ENCODE results near the gene HLA-DMA. TPM values are rescaled to one million over a fixed set of nuclear protein-coding genes. Genes with fewer than 3 reads are reported as not detected.
"Not testable (repeated sequence)": the region's sequence is repeated elsewhere in the genome, so short reads cannot be mapped to it uniquely, and the experiment has no call there.

The HLA-DMA gene
- total and polyA plus RNA-seq, 3 donors from 2014 or later, result 10.1 to 54.5 (median 19.8) TPM

- TF ChIP-seq POLR2A (IDR thresholded peaks at IDR 0.05) (no peak), CTCF (IDR thresholded peaks at IDR 0.05) (no peak)
- no peak for DNase-seq
- Histone ChIP-seq H3K9me3 (no peaks in the 10 kb centered on the region), H3K4me1 (no peaks in the 10 kb centered on the region), H3K27ac (no peak overlapping the region), H3K36me3 (ENCODE audit: low read depth, missing control alignments) (no peaks in the 10 kb centered on the region), H3K27me3 (no peaks in the 10 kb centered on the region), H3K4me3 (no peak overlapping the region)
- intact Hi-C loops (cut with DNase I; ENCODE audit: low total_unique reads), result no loop called here
Observed at GRCh38 chr6:32945953-32946352, 6.9 kb downstream of the HLA-DMA start.

- Histone ChIP-seq H3K36me3 (ENCODE audit: low read depth, missing control alignments) (no peaks in the 10 kb centered on the region), H3K9me3 (no peaks in the 10 kb centered on the region), H3K4me1 (peaks cover 3% of the 10 kb centered on the region), H3K27ac (no peak overlapping the region), H3K4me3 (no peak overlapping the region), H3K27me3 (no peaks in the 10 kb centered on the region)
- WGBS, 2 donors, result 85 to 86% methylated on average over 9 of the region's 9 CpGs
- no peak for DNase-seq
- intact Hi-C loops (cut with DNase I; ENCODE audit: low total_unique reads), result no loop called here
- TF ChIP-seq CTCF (IDR thresholded peaks at IDR 0.05), result no peak
- TF ChIP-seq POLR2A (IDR thresholded peaks at IDR 0.05), result no peak
Observed at GRCh38 chr6:32945108-32945760, 7.7 kb downstream of the HLA-DMA start.

- H3K36me3 ChIP-seq (ENCODE audit: low read depth, missing control alignments), result no peaks in the 10 kb centered on the region
- H3K27me3 ChIP-seq, result no peaks in the 10 kb centered on the region
- no peak for DNase-seq
- H3K27ac ChIP-seq, result peak overlapping the region in 1 of 2 donors; percentile 8
- intact Hi-C loops (cut with DNase I; ENCODE audit: low total_unique reads), result no loop called here
- 72 to 86% methylated on average over 4 of the region's 4 CpGs for WGBS, 2 donors
- peaks cover 3% of the 10 kb centered on the region for H3K4me1 ChIP-seq
- no peak for TF ChIP-seq CTCF (IDR thresholded peaks at IDR 0.05)
- no peak for TF ChIP-seq POLR2A (IDR thresholded peaks at IDR 0.05)
- no peak overlapping the region for H3K4me3 ChIP-seq
- H3K9me3 ChIP-seq, result no peaks in the 10 kb centered on the region
Observed at GRCh38 chr6:32943864-32944649, 8.8 kb downstream of the HLA-DMA start.

- WGBS, 2 donors, result 89 to 91% methylated on average over 9 of the region's 9 CpGs
- H3K4me1 ChIP-seq; H3K27ac ChIP-seq; intact Hi-C loops (cut with DNase I; ENCODE audit: low total_unique reads); H3K36me3 ChIP-seq (ENCODE audit: low read depth, missing control alignments); H3K9me3 ChIP-seq; H3K4me3 ChIP-seq; H3K27me3 ChIP-seq; DNase-seq: not testable (repeated sequence)
Observed at GRCh38 chr6:32942555-32943123, 10.3 kb downstream of the HLA-DMA start.

- no peaks in the 10 kb centered on the region for H3K36me3 ChIP-seq (ENCODE audit: low read depth, missing control alignments)
- H3K27ac ChIP-seq, result peak overlapping the region in 1 of 2 donors; percentile 70
- H3K27me3 ChIP-seq, result no peaks in the 10 kb centered on the region
- TF ChIP-seq POLR2A (IDR thresholded peaks at IDR 0.05) (no peak), CTCF (IDR thresholded peaks at IDR 0.05) (no peak)
- intact Hi-C loops (cut with DNase I; ENCODE audit: low total_unique reads), result no loop called here
- no peak for DNase-seq
- H3K9me3 ChIP-seq, result no peaks in the 10 kb centered on the region
- H3K4me1 ChIP-seq, result peaks cover 3% of the 10 kb centered on the region
- H3K4me3 ChIP-seq, result no peak overlapping the region
- 64 to 71% methylated on average over 7 of the region's 7 CpGs for whole genome bisulfite sequencing, 2 donors
Observed at GRCh38 chr6:32941214-32941768, 11.6 kb downstream of the HLA-DMA start.
